ENCODE results near the gene MYEF2. TPM values are rescaled to one million over a fixed set of nuclear protein-coding genes. Genes with fewer than 3 reads are reported as not detected.

Gene MYEF2
- total RNA-seq (2014; rRNA removed; shearing (Covaris generic)) = 4.4 and 7.1 TPM in 2 replicates

GRCh38 chr15:48177766-48178647, at the start of gene MYEF2:
MYEF2 (minus strand) TSS chr15:48178295; CDS start chr15:48178237, 58 bp downstream.
- Histone ChIP-seq H3K4me1 (replicated peaks) (0 out of 2 replicates have a peak, but pooled peaks cover 4% of the 10 kb centered on the region), H3K4me3 (peak within 1 kb of the TSS; percentile 59), H3K36me3 (no peaks in the 10 kb centered on the region), H3K27me3 (replicated peaks) (peaks cover 7% of the 10 kb centered on the region), H3K9me3 (replicated peaks) (no peaks in the 10 kb centered on the region), H3K27ac (peak within 1 kb of the TSS; percentile 28; the same call in 1 of the 2 replicates)
- peak; percentile 26 to 49 for DNase-seq (ENCODE audit: low read depth in 1 of 2, low spot score in 2 of 2)

- Histone ChIP-seq H3K4me1 (replicated peaks) (no peaks in the 10 kb centered on the region), H3K27ac (no peak overlapping the region), H3K27me3 (replicated peaks) (peaks cover 3% of the 10 kb centered on the region), H3K4me3 (no peak overlapping the region), H3K9me3 (replicated peaks) (no peaks in the 10 kb centered on the region), H3K36me3 (no peaks in the 10 kb centered on the region)
- DNase-seq (ENCODE audit: low read depth in 1 of 2, low spot score in 2 of 2) = no peak
Measured at GRCh38 chr15:48225771-48226170, 47.7 kb upstream of the MYEF2 start.

- no peak overlapping the region for H3K27ac ChIP-seq
- no peaks in the 10 kb centered on the region for H3K4me1 ChIP-seq (replicated peaks)
- H3K27me3 ChIP-seq (replicated peaks) = no peaks in the 10 kb centered on the region; the same call in 1 of the 2 replicates
- DNase-seq (ENCODE audit: low read depth in 1 of 2, low spot score in 2 of 2) = no peak
- H3K36me3 ChIP-seq = no peaks in the 10 kb centered on the region
- H3K9me3 ChIP-seq (replicated peaks) = no peaks in the 10 kb centered on the region
- no peak overlapping the region for H3K4me3 ChIP-seq
Measured at GRCh38 chr15:48222627-48223026, 44.5 kb upstream of the MYEF2 start.

DNA sequence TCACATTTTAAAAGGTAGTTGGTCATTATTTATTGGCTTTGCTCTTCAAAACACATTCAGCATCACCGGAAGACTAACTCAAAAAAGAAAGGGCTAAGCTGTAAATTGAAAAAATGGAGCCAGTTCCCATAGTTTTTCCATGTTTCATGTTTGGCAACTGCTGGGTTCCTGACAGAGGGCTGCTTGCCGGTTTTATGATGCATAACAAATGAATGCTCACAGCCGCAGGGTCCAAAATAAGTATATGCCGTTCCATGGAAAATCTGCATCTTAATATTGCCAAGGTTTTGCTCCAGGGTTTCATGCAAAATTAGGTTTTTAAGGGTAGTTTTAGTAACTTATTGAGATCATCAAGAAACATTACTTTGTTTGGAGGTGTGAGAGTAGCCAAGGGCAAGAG, 43.8 kb upstream of the MYEF2 start:
- Histone ChIP-seq H3K27me3 (replicated peaks) (no peaks in the 10 kb centered on the region; the same call in 1 of the 2 replicates), H3K36me3 (no peaks in the 10 kb centered on the region), H3K9me3 (replicated peaks) (no peaks in the 10 kb centered on the region), H3K4me1 (replicated peaks) (no peaks in the 10 kb centered on the region), H3K27ac (no peak overlapping the region), H3K4me3 (no peak overlapping the region)
- DNase-seq (ENCODE audit: low read depth in 1 of 2, low spot score in 2 of 2) = no peak

GRCh38 chr15:48221261-48221660, 43.2 kb upstream of the MYEF2 start:
- Histone ChIP-seq H3K27me3 (replicated peaks) (no peaks in the 10 kb centered on the region; the same call in 1 of the 2 replicates), H3K9me3 (replicated peaks) (no peaks in the 10 kb centered on the region), H3K4me1 (replicated peaks) (no peaks in the 10 kb centered on the region), H3K36me3 (no peaks in the 10 kb centered on the region), H3K4me3 (no peak overlapping the region), H3K27ac (no peak overlapping the region)
- no peak for DNase-seq (ENCODE audit: low read depth in 1 of 2, low spot score in 2 of 2)

GRCh38 chr15:48205981-48206380, 27.9 kb upstream of the MYEF2 start, which contains the start of gene SLC12A1:
SLC12A1 (plus strand) TSS chr15:48206302; CDS start chr15:48207720, 1,418 bp downstream.
- no peak for DNase-seq (ENCODE audit: low read depth in 1 of 2, low spot score in 2 of 2)
- Histone ChIP-seq H3K4me3 (no peak within 1 kb of the TSS), H3K36me3 (no peaks in the 10 kb centered on the region), H3K27ac (no peak within 1 kb of the TSS), H3K4me1 (replicated peaks) (no peaks in the 10 kb centered on the region), H3K27me3 (replicated peaks) (no peaks in the 10 kb centered on the region), H3K9me3 (replicated peaks) (no peaks in the 10 kb centered on the region)

- no peak overlapping the region for H3K27ac ChIP-seq
- no peaks in the 10 kb centered on the region for H3K4me1 ChIP-seq (replicated peaks)
- H3K4me3 ChIP-seq = no peak overlapping the region
- DNase-seq (ENCODE audit: low read depth in 1 of 2, low spot score in 2 of 2) = no peak
- H3K27me3 ChIP-seq (replicated peaks) = no peaks in the 10 kb centered on the region
- no peaks in the 10 kb centered on the region for H3K36me3 ChIP-seq
- no peaks in the 10 kb centered on the region for H3K9me3 ChIP-seq (replicated peaks)
Measured at GRCh38 chr15:48202068-48202467, 24.0 kb upstream of the MYEF2 start.

DNA sequence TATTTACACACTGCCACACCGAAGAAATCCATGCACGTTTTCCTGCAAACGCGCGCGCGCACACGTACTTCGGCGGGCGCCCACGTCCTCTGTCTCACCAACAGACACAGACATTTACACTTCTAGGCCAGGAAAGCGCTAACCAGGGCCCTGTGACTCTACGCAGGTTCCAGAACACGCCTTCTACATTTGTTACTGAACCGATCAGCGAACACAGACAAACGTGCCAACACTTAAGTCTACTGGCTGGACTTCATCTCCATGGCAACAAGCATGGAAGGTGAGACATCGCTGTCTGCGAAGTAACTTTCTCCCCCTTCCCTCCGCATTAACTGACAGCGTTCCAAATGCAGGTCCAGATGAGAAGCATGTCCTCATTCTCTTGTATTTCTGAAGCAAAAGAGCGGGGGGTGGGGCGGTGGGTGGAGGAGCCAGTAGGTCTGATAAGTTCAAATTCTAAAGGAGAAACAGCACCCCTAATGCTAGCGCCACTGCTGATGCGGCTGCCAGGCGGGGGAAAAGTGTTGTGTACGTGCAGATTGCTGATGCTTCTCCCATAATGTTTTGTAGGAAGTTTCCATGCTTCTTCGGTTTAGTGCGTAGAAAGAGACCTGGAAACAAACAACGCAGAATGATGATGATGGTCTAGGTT, 13.6 kb upstream of the MYEF2 start, which contains the start of gene CTXN2:
CTXN2 (plus strand) TSS at position 92 of the 652 bp plus-strand sequence. CDS start 9,636 bp downstream, outside the sequence.
- Histone ChIP-seq H3K9me3 (replicated peaks) (0 out of 2 replicates have a peak, but pooled peaks cover 4% of the 10 kb centered on the region), H3K27me3 (replicated peaks) (no peaks in the 10 kb centered on the region), H3K4me1 (replicated peaks) (no peaks in the 10 kb centered on the region), H3K4me3 (no peak within 1 kb of the TSS), H3K36me3 (no peaks in the 10 kb centered on the region), H3K27ac (no peak within 1 kb of the TSS)
- DNase-seq (ENCODE audit: low read depth in 1 of 2, low spot score in 2 of 2) = no peak

DNA sequence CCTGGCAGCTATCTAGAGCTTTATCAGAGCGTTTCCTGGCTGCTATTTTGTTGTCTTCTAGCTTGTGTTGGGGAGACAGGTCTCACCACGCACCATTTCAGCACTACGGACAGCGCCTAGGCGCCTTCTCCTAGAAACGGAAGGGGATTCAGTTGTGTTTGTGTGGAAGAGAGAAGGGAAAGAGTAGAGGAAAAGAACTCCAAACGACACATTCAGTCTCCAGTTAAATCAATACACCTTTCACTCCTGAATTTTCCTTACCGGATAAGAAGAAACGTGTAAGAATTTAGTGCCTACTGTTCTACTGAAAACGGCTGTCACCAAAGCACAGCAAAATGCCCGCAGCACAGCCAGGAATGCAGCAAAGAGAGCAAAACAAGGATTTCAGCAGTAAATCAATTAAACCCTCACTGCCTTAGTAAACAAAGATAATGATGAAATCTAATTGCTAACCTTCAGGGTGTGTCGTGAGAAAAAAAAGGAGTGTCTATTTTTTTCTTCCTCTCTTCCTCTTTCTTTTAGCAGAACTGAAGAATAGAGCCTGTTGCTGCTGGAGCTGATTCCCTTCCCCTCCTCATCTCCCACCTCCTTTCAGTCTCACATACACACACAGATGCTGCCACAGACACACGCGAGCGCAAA, 13.0 kb upstream of the MYEF2 start:
- Histone ChIP-seq H3K4me3 (no peak overlapping the region), H3K27ac (no peak overlapping the region), H3K36me3 (no peaks in the 10 kb centered on the region), H3K4me1 (replicated peaks) (no peaks in the 10 kb centered on the region), H3K9me3 (replicated peaks) (0 out of 2 replicates have a peak, but pooled peaks cover 4% of the 10 kb centered on the region), H3K27me3 (replicated peaks) (no peaks in the 10 kb centered on the region)
- DNase-seq (ENCODE audit: low read depth in 1 of 2, low spot score in 2 of 2) = peak; percentile 50 to 67

DNA sequence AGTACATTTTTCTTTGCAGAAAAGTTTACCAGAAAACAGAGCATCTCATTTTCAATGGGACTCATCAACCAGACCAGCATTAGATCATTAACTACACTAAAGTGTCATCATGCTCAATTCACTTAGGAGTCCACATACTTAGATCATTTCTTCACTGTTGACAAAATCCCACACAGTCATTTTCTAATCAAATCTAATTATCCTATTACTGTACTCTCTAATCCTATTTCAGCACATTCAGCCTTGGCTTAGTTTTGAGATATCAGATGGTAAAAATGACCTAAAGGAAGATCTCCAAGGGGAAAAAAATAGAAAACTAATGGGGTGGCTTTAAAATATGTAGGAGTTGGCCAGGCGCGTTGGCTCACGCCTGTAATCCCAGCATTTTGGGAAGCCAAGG, 8.2 kb upstream of the MYEF2 start:
- Histone ChIP-seq H3K36me3 (no peaks in the 10 kb centered on the region), H3K27ac (no peak overlapping the region), H3K4me3 (no peak overlapping the region), H3K9me3 (replicated peaks) (0 out of 2 replicates have a peak, but pooled peaks cover 4% of the 10 kb centered on the region), H3K27me3 (replicated peaks) (no peaks in the 10 kb centered on the region), H3K4me1 (replicated peaks) (no peaks in the 10 kb centered on the region)
- DNase-seq (ENCODE audit: low read depth in 1 of 2, low spot score in 2 of 2) = no peak

DNA sequence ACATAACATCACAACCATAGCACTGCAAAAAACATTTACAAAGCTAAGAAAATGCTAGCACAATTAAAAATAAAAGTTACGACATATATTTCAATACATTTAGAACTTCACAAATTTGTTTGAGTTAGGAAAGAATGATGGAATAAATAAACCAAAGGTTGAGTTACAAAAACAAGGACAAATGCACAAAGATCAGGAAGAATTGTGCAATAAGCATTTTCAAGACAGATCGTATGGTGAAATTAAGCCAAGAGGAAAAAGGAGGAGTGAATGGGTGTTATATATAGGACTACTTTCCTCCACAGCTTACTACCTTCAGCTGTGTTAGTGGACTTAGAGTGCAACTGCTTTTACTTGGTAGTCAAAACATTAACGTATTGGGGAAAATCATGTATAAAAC, 7.4 kb upstream of the MYEF2 start:
- Histone ChIP-seq H3K27me3 (replicated peaks) (no peaks in the 10 kb centered on the region), H3K4me3 (no peak overlapping the region), H3K27ac (no peak overlapping the region), H3K36me3 (no peaks in the 10 kb centered on the region), H3K9me3 (replicated peaks) (0 out of 2 replicates have a peak, but pooled peaks cover under 1% of the 10 kb centered on the region), H3K4me1 (replicated peaks) (no peaks in the 10 kb centered on the region)
- DNase-seq (ENCODE audit: low read depth in 1 of 2, low spot score in 2 of 2) = no peak

DNA sequence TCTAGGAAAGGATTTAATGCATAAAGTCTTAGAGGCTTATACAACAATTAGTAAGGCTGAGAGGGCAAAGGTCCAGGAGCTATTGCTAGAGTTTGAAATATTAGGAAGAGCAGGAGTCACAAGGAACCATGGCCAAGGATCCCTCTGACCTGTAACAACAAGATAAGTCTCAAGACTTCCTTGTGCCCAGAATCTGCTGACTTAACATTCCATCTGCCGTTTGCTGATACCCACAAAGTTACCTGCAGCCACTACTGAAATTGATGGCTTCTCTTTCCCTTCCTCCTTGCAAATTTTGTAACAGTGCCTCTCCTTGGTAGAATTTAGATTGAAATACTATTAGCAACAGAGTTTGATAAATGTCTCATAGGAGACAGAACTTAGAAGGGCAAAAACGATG, 4.7 kb upstream of the MYEF2 start:
- H3K36me3 ChIP-seq = no peaks in the 10 kb centered on the region
- peaks cover 7% of the 10 kb centered on the region for H3K27me3 ChIP-seq (replicated peaks)
- H3K4me1 ChIP-seq (replicated peaks) = no peaks in the 10 kb centered on the region
- no peak overlapping the region for H3K4me3 ChIP-seq
- no peak overlapping the region for H3K27ac ChIP-seq
- no peak for DNase-seq (ENCODE audit: low read depth in 1 of 2, low spot score in 2 of 2)
- H3K9me3 ChIP-seq (replicated peaks) = no peaks in the 10 kb centered on the region

GRCh38 chr15:48178648-48178931, 495 bp upstream of the MYEF2 start:
- H3K27me3 ChIP-seq (replicated peaks) = peaks cover 7% of the 10 kb centered on the region
- H3K36me3 ChIP-seq = no peaks in the 10 kb centered on the region
- 0 out of 2 replicates have a peak, but pooled peaks cover 4% of the 10 kb centered on the region for H3K4me1 ChIP-seq (replicated peaks)
- no peak for DNase-seq (ENCODE audit: low read depth in 1 of 2, low spot score in 2 of 2)
- H3K4me3 ChIP-seq = no peak overlapping the region; the same call in 1 of the 2 replicates
- H3K27ac ChIP-seq = no peak overlapping the region
- no peaks in the 10 kb centered on the region for H3K9me3 ChIP-seq (replicated peaks)

All from SJSA1 (cell line).